NB4 (cell line): ENCODE data around the gene MSRB1.

ENCODE experiments used
- DNase-seq: peaks from one replicate; pipeline ENCODE4 v3.0.0; 2010; ENCODE audit warnings: low read depth
- H3K4me3 ChIP-seq: one replicate; pipeline ENCODE4 v1.5.1; 2011; ENCODE audit warnings: mild to moderate bottlenecking, low read depth, low read length, moderate library complexity
- MYC ChIP-seq: IDR thresholded peaks from 2 replicates; pipeline ENCODE4 v1.6.1; 2011; ENCODE audit warnings: low read depth, low read length
- POLR2A ChIP-seq: IDR thresholded peaks from 2 replicates; pipeline ENCODE4 v1.6.1; 2011; ENCODE audit warnings: mild to moderate bottlenecking; ENCODE audit not compliant: insufficient read length; ENCODE audit errors: extremely low read depth
- TF ChIP-seq, protein P1 (sequence below): IDR thresholded peaks from 2 replicates; pipeline ENCODE4 v1.6.1; 2011; ENCODE audit warnings: low read depth, low read length
- TF ChIP-seq, protein P2 (sequence below): IDR thresholded peaks from one replicate; pipeline ENCODE4 v1.5.1; 2012; ENCODE audit warnings: low read depth, low read length

The MSRB1 gene

DNA sequence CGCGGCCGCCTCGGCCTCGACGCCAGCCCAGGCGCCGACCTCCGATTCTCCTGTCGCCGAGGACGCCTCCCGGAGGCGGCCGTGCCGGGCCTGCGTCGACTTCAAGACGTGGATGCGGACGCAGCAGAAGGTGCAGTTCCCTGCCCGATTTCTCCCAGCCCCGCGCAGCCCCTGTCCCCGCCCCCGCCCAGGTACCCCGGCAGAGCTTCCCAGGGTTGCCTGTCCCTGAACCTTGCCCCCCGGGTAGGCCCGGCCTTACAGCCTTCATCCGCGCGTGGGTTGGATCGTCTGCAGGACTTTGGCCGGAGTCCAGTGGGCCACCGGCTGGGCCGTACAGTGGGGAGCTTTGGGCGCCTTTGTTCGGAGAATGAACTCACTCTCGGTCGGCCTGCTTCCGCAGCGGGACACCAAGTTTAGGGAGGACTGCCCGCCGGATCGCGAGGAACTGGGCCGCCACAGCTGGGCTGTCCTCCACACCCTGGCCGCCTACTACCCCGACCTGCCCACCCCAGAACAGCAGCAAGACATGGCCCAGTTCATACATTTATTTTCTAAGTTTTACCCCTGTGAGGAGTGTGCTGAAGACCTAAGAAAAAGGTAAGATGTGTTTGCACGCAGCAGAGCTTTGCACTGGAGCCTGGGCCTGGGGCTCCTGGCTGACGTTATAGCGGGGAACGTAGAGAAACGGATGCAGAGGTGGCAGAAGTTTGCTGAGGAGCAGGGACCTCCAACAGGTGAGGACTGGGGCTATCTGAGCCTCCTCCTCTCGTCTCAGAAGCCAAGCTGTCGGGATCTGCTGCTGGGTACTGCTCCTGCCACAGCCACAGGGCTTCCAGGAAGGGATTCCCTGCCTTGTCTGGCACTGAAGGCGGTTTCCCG lies 41.6 kb upstream of the MSRB1 start:
- DNase-seq, result no peak
- H3K4me3 ChIP-seq, result peak overlapping the region; percentile 68
- TF ChIP-seq MYC, result no peak
- no peak for TF ChIP-seq POLR2A
- TF ChIP-seq, protein P1, sequence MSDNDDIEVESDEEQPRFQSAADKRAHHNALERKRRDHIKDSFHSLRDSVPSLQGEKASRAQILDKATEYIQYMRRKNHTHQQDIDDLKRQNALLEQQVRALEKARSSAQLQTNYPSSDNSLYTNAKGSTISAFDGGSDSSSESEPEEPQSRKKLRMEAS, result no peak
- TF ChIP-seq, protein P2, sequence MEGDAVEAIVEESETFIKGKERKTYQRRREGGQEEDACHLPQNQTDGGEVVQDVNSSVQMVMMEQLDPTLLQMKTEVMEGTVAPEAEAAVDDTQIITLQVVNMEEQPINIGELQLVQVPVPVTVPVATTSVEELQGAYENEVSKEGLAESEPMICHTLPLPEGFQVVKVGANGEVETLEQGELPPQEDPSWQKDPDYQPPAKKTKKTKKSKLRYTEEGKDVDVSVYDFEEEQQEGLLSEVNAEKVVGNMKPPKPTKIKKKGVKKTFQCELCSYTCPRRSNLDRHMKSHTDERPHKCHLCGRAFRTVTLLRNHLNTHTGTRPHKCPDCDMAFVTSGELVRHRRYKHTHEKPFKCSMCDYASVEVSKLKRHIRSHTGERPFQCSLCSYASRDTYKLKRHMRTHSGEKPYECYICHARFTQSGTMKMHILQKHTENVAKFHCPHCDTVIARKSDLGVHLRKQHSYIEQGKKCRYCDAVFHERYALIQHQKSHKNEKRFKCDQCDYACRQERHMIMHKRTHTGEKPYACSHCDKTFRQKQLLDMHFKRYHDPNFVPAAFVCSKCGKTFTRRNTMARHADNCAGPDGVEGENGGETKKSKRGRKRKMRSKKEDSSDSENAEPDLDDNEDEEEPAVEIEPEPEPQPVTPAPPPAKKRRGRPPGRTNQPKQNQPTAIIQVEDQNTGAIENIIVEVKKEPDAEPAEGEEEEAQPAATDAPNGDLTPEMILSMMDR, result no peak

DNA sequence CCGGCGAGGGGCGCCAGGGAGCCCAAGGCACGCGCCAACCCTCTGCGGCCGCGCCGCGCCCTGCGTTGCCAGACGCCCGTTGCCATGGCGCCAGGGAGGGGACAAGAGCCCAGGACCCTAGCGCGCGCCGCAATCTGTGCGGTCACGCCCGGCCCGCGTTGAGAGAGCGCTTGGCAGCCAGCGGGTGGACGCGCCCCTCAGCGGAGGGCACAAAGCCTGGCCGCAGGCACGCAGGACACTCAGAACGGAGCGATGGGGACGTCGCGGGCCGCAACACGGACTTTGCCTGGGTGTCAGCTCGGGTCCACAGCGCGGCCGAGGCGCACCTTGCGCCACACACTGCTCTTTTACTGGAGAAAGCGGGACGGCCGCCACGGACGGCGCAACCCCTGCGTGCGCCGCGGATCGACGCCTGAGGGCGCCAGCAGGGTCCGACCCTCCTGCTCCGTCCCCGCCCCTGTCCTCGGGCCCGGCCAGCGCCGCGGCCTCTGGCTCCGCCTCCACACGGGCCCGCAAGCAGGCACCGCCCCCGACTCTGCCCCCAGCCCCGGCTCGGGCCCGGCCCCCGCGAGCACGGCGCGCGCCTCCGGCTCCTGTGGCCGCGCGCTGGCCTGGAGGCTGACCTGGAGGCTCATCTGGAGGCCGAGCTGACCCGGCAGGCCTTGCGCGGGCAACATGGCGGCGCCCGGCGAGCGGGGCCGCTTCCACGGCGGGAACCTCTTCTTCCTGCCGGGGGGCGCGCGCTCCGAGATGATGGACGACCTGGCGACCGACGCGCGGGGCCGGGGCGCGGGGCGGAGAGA lies 40.7 kb upstream of the MSRB1 start, which contains the start of gene GFER:
Gene GFER, plus strand, starts transcription at position 650 of the 803 bp plus-strand sequence. Its CDS starts 26 bp downstream, at position 676.
- peak within 1 kb of the TSS; percentile 68 for H3K4me3 ChIP-seq
- DNase-seq, result peak; percentile 93
- peak; percentile 70 for TF ChIP-seq POLR2A
- TF ChIP-seq, protein P1, result 0 out of 2 replicates have a peak, but pooled peaks have one; percentile 7
- TF ChIP-seq, protein P2, result no peak
- TF ChIP-seq MYC, result peak; percentile 66; the same call in 1 of the 2 replicates

DNA sequence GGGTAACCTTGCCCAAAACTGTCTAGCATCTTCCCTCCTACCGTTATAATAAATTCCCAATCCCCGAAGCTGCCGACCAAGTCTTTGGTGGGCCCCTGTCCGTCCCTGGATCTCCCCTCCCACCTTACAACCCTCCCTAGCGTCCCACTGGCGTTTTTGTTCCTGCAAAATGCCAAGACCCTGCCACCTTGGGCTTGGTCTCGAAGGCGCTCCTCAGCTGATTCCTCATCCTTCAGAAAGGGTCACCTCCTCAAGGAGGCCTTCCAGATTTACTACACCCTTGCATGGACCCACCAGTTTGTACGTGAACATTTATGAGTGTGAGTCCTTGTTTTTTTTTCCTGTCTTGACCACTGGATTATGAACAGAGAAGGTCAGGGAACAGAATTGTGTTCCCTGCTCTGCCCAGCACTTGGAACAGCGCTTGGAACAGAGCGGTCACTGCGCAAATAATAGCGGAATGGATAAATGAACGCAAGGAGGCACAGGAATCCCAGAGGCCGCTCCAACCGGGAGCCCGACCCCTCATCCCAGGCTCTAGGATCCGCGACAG lies 40.1 kb upstream of the MSRB1 start:
- TF ChIP-seq, protein P2, result no peak
- TF ChIP-seq, protein P1, result no peak
- no peak for TF ChIP-seq MYC
- no peak for TF ChIP-seq POLR2A
- no peak overlapping the region for H3K4me3 ChIP-seq
- DNase-seq, result no peak

DNA sequence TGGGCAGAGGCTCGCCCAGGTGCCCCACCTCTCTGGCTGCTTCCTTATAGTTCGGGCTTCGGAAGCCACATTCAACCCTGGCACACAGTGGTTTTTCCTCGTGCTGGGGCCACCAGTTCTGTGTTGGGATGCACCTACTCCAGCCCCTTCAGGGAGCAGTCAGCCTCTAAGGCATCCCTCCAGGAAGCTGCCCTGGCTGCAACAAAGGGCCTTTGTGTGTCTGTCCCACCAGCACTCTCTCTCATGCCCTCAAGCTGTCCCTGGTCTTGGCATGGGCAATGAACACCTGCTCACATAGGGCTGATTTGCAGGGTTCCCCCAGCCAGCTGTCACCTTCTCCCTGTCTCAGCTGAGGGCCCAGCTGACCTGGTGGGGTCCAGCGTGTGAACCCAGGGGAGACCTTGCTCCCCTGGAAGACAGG lies 39.0 kb upstream of the MSRB1 start:
- TF ChIP-seq MYC, result no peak
- TF ChIP-seq, protein P2, result no peak
- TF ChIP-seq, protein P1, result no peak
- TF ChIP-seq POLR2A, result no peak
- H3K4me3 ChIP-seq, result no peak overlapping the region
- no peak for DNase-seq

DNA sequence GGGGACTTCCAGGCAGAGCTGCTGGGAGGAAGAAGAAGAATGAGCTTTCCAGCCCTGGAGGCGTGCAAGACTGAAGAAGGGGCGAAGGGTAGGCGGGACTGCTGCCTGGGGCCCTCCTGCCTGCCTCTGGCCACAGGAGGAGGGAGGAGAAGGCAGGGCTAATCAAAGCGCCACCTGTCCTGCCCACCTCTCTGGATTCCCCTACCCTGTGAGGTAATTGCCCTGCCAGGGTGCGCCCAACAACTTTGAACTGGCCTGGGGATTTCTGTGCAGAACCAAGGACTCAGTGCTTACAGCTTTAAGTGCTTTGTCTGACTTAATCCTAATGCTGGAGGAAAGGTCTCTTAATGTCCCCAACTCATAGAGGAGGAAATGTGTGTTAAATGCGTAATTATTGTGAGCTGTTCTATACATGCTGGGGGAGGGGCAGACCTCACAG lies 38.4 kb upstream of the MSRB1 start, which contains the start of gene NOXO1:
Gene NOXO1, minus strand, starts transcription at position 72 of the 439 bp plus-strand sequence. CDS start 290 bp downstream, outside the sequence.
- TF ChIP-seq, protein P1, result no peak
- TF ChIP-seq POLR2A (no peak), MYC (no peak)
- TF ChIP-seq, protein P2, result no peak
- no peak for DNase-seq
- H3K4me3 ChIP-seq, result no peak within 1 kb of the TSS
